H1 (cell line): Measurements from ENCODE around the gene PLEKHG3. TPM values are rescaled to one million over a fixed set of nuclear protein-coding genes. Genes with fewer than 3 reads are reported as not detected.

Source experiments
- CHD7 ChIP-seq: fragments of 300-600 bp; sonication (generic); IDR thresholded peaks from 2 replicates; pipeline ENCODE4 v1.7.1; 2012; ENCODE audit warnings: low read length, moderate library complexity, mild to moderate bottlenecking, inconsistent platforms; ENCODE audit not compliant: insufficient replicate concordance
- CTBP2 ChIP-seq: IDR thresholded peaks from 2 replicates; pipeline ENCODE4 v1.7.0; 2011; ENCODE audit warnings: borderline replicate concordance, mild to moderate bottlenecking, moderate library complexity, mixed read lengths, low read length; ENCODE audit not compliant: insufficient read depth, insufficient read length
- E2F6 ChIP-seq: IDR thresholded peaks from 2 replicates; pipeline ENCODE4 v1.6.1; 2012; ENCODE audit warnings: inconsistent platforms
- EGR1 ChIP-seq: IDR thresholded peaks from 2 replicates; pipeline ENCODE4 v1.6.1; 2011; ENCODE audit warnings: low read depth, low read length, borderline replicate concordance
- KDM5A ChIP-seq: fragments of 200-600 bp; IDR thresholded peaks from 2 replicates; pipeline ENCODE4 v1.7.1; 2012; ENCODE audit warnings: mild to moderate bottlenecking, low read length, inconsistent platforms, mixed read lengths
- SAP30 ChIP-seq: fragments of 300-600 bp; sonication (generic); IDR thresholded peaks from 2 replicates; pipeline ENCODE4 v1.7.1; 2012; ENCODE audit warnings: low read length, moderate library complexity, mild to moderate bottlenecking, inconsistent platforms; ENCODE audit not compliant: insufficient read depth, insufficient replicate concordance
- SUZ12 ChIP-seq: fragments of 200-600 bp; sonication (generic); IDR thresholded peaks from 2 replicates; pipeline ENCODE4 v1.6.1; 2012; ENCODE audit warnings: mild to moderate bottlenecking, inconsistent platforms, low read length, moderate library complexity, mixed read lengths
- TBP ChIP-seq: IDR thresholded peaks from 2 replicates; pipeline ENCODE4 v1.6.1; 2011; ENCODE audit warnings: low read depth, low read length, improper control_type of control experiment
- polyA plus RNA-seq, 7 experiments: library from polyadenylated mRNA; depleted of rRNA in 3 of 7; stranded (reverse) in 5 of 7; unstranded in 2 of 7; fragments of >200 nt in 5 of 7; fragments of 200-250 nt in 2 of 7; gene quantifications; 1 replicate in 5 of 7; 2 replicates in 1 of 7; 4 replicates in 1 of 7; pipeline versions ENCODE4 v1.2.1 to v1.2.3, GENCODE V29; 2011 to 2013; ENCODE audit warnings: missing spikeins in 2 of 7, mixed read lengths in 2 of 7
- total RNA-seq: library from RNA; stranded (reverse); fragmentation: NEBNext Ultra II Directional; extraction: Animal tissue kit (Norgen Biotek cat#: 25700); gene quantifications from 2 replicates; pipeline ENCODE4 v1.2.1, GENCODE V29; 2021

PLEKHG3 gene
- total and polyA plus RNA-seq, 2 of the 8 experiments (the other 6 are each of a cell fraction or from before 2014, with no cell fraction given), result 43.4 to 90.6 TPM

- TF ChIP-seq CHD7 (no peak), KDM5A (no peak), CTBP2 (no peak), E2F6 (no peak), SUZ12 (no peak), TBP (no peak), EGR1 (no peak), SAP30 (no peak)
Measured at GRCh38 chr14:64692986-64693809, 11.0 kb upstream of the PLEKHG3 start (continued).
